Measurements from ENCODE around the gene SPAG16. TPM values are rescaled to one million over a fixed set of nuclear protein-coding genes. Genes with fewer than 3 reads are reported as not detected.

SPAG16 gene
- total RNA-seq, 1 experiment from 2014 or later, result 17.3 TPM

- Mint-ChIP-seq H3K36me3 (ENCODE audit: insufficient read depth in 1 of 3, low read depth in 3 of 3) (no peaks in the 10 kb centered on the region), H3K4me1 (peaks cover 0 to 4% of the 10 kb centered on the region in 2 experiments; a peak in 2 of 4 replicates), H3K27ac (no peak overlapping the region), H3K4me3 (no peak overlapping the region), H3K9me3 (no peaks in the 10 kb centered on the region), H3K27me3 (ENCODE audit: low read depth) (no peaks in the 10 kb centered on the region)
- Histone ChIP-seq H3K14ac (ENCODE audit: insufficient read depth, low read length) (no peak overlapping the region), H3K27ac (ENCODE audit: insufficient read length, low read depth, low read length) (no peak overlapping the region), H3K79me1 (ENCODE audit: insufficient read depth, low read depth, low read length, poor library complexity, severe bottlenecking) (no peaks in the 10 kb centered on the region), H4K20me1 (ENCODE audit: control insufficient read depth, insufficient read depth, insufficient read length) (no peaks in the 10 kb centered on the region), H3K4me1 (ENCODE audit: insufficient read depth, low read length) (no peaks in the 10 kb centered on the region), H3K18ac (ENCODE audit: insufficient read length, low read depth, low read length) (no peak overlapping the region), H3K27me3 (ENCODE audit: insufficient read depth, low read length) (no peaks in the 10 kb centered on the region), H3K79me2 (ENCODE audit: insufficient read depth, low read length) (no peaks in the 10 kb centered on the region), H3K9me3 (ENCODE audit: control insufficient read depth, low read depth, low read length) (no peaks in the 10 kb centered on the region), H4K91ac (ENCODE audit: insufficient read length, low read depth, low read length) (no peak overlapping the region), H2AK5ac (ENCODE audit: insufficient read length, low read length) (no peak overlapping the region), H3T11ph (ENCODE audit: low read length) (no peak overlapping the region), H3K4ac (ENCODE audit: low read depth, low read length) (no peak overlapping the region), H2BK12ac (ENCODE audit: insufficient read length, low read depth, low read length) (no peak overlapping the region), H2BK120ac (ENCODE audit: low read depth, low read length, poor library complexity, severe bottlenecking) (no peak overlapping the region), H2AFZ (ENCODE audit: low read length) (no peak overlapping the region), H3K23me2 (ENCODE audit: insufficient read length, low read depth, low read length, poor library complexity, severe bottlenecking) (no peaks in the 10 kb centered on the region), H4K5ac (ENCODE audit: insufficient read length, low read depth, low read length) (no peak overlapping the region), H2BK20ac (ENCODE audit: low read depth, low read length, poor library complexity, severe bottlenecking) (no peak overlapping the region), H2BK5ac (ENCODE audit: insufficient read length, low read length) (no peak overlapping the region), H3K4me2 (ENCODE audit: insufficient read depth, insufficient read length, low read length) (no peak overlapping the region), H3K56ac (ENCODE audit: insufficient read length, low read depth, low read length) (no peak overlapping the region), H4K8ac (replicated peaks; ENCODE audit: insufficient read length, low read depth, low read length) (no peak overlapping the region), H3K9ac (ENCODE audit: extremely low read depth, insufficient read length, low read length) (no peak overlapping the region), H2BK15ac (ENCODE audit: low read depth, low read length) (no peak overlapping the region), H3K23ac (ENCODE audit: insufficient read length, low read depth, low read length) (no peak overlapping the region)
- TF ChIP-seq, protein P1, sequence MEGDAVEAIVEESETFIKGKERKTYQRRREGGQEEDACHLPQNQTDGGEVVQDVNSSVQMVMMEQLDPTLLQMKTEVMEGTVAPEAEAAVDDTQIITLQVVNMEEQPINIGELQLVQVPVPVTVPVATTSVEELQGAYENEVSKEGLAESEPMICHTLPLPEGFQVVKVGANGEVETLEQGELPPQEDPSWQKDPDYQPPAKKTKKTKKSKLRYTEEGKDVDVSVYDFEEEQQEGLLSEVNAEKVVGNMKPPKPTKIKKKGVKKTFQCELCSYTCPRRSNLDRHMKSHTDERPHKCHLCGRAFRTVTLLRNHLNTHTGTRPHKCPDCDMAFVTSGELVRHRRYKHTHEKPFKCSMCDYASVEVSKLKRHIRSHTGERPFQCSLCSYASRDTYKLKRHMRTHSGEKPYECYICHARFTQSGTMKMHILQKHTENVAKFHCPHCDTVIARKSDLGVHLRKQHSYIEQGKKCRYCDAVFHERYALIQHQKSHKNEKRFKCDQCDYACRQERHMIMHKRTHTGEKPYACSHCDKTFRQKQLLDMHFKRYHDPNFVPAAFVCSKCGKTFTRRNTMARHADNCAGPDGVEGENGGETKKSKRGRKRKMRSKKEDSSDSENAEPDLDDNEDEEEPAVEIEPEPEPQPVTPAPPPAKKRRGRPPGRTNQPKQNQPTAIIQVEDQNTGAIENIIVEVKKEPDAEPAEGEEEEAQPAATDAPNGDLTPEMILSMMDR (conservative IDR thresholded peaks at IDR 0.05), result no peak
- no peak for DNase-seq
- WGBS (ENCODE audit: extremely low coverage, insufficient read length, low lambda C conversion rate), result no CpG with 5 or more reads among the region's 1 CpG
These were observed 1041.1 kb downstream of the SPAG16 start for GRCh38 chr2:214325404-214325803.

All from H9 (cell line).